ENCODE results near the gene MAP3K13. TPM values are rescaled to one million over a fixed set of nuclear protein-coding genes. Genes with fewer than 3 reads are reported as not detected.
"Not testable (repeated sequence)": the region's sequence is repeated elsewhere in the genome, so short reads cannot be mapped to it uniquely, and the experiment has no call there.

The MAP3K13 gene
- total RNA-seq, 1 donor from 2014 or later: 40.3 TPM

DNA sequence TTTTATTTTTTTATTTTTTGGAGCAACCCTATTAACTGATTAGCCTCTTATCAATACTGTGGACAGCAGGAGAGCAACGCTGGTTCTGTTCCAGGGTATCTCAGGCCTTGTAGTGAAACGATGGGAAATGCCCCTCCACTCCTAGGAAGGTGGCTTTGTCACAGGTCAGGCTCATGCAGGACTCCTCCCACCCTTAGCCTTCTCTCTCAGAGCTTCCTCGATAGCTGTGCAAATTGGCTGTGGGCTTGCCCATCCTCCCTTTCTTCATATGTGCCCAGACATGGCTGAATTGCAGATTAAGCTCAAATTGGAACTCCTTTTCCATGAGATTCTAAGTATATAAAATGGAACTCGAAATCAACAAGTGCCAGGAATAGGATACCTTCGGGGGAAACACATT, 97.4 kb downstream of the MAP3K13 start:
- no peaks in the 10 kb centered on the region for H3K4me1 Mint-ChIP-seq
- TF ChIP-seq, protein P1, sequence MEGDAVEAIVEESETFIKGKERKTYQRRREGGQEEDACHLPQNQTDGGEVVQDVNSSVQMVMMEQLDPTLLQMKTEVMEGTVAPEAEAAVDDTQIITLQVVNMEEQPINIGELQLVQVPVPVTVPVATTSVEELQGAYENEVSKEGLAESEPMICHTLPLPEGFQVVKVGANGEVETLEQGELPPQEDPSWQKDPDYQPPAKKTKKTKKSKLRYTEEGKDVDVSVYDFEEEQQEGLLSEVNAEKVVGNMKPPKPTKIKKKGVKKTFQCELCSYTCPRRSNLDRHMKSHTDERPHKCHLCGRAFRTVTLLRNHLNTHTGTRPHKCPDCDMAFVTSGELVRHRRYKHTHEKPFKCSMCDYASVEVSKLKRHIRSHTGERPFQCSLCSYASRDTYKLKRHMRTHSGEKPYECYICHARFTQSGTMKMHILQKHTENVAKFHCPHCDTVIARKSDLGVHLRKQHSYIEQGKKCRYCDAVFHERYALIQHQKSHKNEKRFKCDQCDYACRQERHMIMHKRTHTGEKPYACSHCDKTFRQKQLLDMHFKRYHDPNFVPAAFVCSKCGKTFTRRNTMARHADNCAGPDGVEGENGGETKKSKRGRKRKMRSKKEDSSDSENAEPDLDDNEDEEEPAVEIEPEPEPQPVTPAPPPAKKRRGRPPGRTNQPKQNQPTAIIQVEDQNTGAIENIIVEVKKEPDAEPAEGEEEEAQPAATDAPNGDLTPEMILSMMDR (IDR thresholded peaks at IDR 0.05; ENCODE audit: unreplicated experiment): no peak
- H3K36me3 Mint-ChIP-seq: peaks cover 35% of the 10 kb centered on the region
- no peak overlapping the region for H3K27ac Mint-ChIP-seq
- no peak overlapping the region for H3K4me3 Mint-ChIP-seq
- H3K27me3 Mint-ChIP-seq (ENCODE audit: low read depth): no peaks in the 10 kb centered on the region
- DNase-seq (ENCODE audit: low spot score in 2 of 2, unreplicated experiment in 2 of 2): no peak
- H3K9me3 Mint-ChIP-seq: peaks cover 3% of the 10 kb centered on the region

DNA sequence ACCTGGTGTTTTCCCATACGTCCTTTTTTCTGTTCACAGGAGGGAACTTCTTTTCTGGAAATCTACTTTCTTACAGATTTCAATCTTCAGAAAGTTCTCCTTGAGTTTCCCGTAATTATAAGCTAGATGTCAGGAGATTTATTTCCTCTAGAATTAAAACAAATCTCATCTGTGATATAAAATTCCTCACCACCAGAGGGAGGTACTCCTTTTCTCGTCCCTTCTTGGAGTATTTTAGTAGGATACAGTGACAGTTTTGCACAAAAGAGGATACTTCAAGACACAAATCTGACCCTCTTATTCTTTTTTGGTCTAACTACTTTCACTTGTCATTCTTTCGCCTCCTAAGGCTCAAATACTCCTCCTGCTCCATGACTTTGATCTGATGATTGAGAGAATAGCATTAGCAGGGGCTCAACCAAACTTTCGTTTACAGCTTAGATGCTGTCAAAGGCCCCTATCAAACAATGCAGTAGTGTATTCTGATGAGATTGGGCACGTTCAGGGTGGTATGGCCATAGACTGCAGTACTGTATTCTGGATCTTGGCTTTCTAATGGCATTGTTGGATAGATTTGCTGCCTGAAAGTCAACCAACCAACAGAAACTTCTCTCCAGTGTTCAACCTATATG, 97.9 kb downstream of the MAP3K13 start:
- Mint-ChIP-seq H3K27me3 (ENCODE audit: low read depth) (no peaks in the 10 kb centered on the region), H3K27ac (no peak overlapping the region), H3K9me3 (peaks cover 3% of the 10 kb centered on the region), H3K4me3 (no peak overlapping the region), H3K36me3 (peaks cover 39% of the 10 kb centered on the region), H3K4me1 (no peaks in the 10 kb centered on the region)
- no peak for DNase-seq (ENCODE audit: low spot score in 2 of 2, unreplicated experiment in 2 of 2)
- TF ChIP-seq, protein P1 (IDR thresholded peaks at IDR 0.05; ENCODE audit: unreplicated experiment): peak; percentile 43

DNA sequence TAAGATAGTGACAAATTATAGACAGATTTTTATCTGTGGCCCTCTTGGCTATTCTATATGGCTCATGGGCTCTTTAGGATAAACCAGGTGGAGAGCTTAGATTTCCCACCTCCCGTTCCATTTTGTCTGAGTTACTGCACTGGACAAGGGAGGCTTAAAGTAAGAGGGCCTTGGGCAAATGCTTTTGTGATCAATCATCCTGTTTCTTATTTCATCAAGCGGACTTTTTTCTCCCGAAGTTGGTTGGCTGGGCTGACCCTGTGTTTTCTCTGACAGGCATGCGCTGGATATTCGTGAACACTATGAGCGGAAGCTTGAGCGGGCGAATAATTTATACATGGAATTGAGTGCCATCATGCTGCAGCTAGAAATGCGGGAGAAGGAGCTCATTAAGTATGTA, 102.5 kb downstream of the MAP3K13 start:
- no peak for DNase-seq (ENCODE audit: low spot score in 2 of 2, unreplicated experiment in 2 of 2)
- TF ChIP-seq, protein P1 (IDR thresholded peaks at IDR 0.05; ENCODE audit: unreplicated experiment): no peak
- Mint-ChIP-seq H3K36me3 (peaks cover 50% of the 10 kb centered on the region), H3K4me1 (no peaks in the 10 kb centered on the region), H3K4me3 (no peak overlapping the region), H3K27me3 (ENCODE audit: low read depth) (no peaks in the 10 kb centered on the region), H3K27ac (no peak overlapping the region), H3K9me3 (no peaks in the 10 kb centered on the region)

DNA sequence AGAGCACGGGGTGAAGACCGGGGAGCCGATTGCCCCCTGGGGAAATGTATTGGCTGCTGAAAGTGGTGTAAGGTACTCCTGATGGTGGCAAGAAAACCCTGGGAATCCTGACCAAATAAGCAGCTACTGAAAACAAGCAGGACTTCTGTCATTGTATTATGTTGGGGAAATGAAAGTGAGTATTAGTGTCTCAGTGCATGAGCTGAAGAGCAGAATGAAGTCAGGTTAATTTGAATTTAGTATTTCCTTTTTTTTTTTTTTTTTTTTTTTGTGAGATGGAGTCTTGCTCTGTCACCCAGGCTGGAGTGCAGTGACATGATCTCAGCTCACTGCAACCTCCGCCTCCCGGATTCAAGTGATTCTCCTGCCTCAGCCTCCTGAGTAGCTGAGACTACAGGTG, 103.2 kb downstream of the MAP3K13 start:
- not testable (repeated sequence) for H3K27me3 Mint-ChIP-seq (ENCODE audit: low read depth); DNase-seq (ENCODE audit: low spot score in 2 of 2, unreplicated experiment in 2 of 2); H3K27ac Mint-ChIP-seq; H3K9me3 Mint-ChIP-seq; H3K4me3 Mint-ChIP-seq; H3K4me1 Mint-ChIP-seq
- H3K36me3 Mint-ChIP-seq: peaks cover 51% of the 10 kb centered on the region

DNA sequence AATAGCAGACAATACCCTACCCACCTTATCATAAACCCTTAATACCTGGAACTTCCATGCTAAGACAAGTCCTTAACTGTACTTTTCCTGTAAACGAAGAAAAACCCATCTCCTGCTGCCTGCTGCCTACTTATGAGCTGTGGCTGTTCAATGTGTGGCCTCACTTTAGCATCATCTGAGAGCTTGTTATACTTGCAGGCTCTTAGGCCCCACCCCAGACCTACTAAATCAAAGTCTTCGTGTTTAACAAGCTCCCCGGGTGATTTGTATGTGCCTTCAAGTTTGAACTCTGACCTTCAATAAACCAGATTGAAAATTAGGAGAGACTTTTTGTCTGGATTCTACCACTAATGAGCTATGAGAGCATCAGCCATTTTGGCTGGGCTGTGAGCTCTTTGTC, 106.6 kb downstream of the MAP3K13 start:
- no peaks in the 10 kb centered on the region for H3K9me3 Mint-ChIP-seq
- no peak overlapping the region for H3K27ac Mint-ChIP-seq
- TF ChIP-seq, protein P1 (IDR thresholded peaks at IDR 0.05; ENCODE audit: unreplicated experiment): no peak
- H3K4me1 Mint-ChIP-seq: no peaks in the 10 kb centered on the region
- peaks cover 54% of the 10 kb centered on the region for H3K36me3 Mint-ChIP-seq
- no peaks in the 10 kb centered on the region for H3K27me3 Mint-ChIP-seq (ENCODE audit: low read depth)
- DNase-seq (ENCODE audit: low spot score in 2 of 2, unreplicated experiment in 2 of 2): no peak
- no peak overlapping the region for H3K4me3 Mint-ChIP-seq

DNA sequence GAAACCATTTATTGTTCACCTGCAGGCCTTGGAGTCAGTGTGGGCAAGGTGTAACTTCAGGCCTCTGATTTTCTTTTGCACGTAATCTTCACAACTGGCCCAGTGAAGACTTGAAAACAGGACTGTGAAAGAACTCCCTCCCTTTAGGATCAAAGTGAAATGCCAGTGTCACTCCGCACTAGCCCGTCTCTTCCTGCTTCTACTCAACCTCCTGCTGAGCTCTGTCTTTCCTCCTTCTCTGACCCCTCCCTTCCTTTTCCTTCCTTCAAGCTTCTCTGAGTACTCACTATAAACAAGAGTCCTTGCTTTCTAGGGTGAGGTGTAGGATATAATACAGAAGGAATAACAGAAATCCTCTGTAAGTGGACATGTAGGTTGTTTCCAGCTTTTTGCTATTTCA, 107.4 kb downstream of the MAP3K13 start:
- TF ChIP-seq, protein P1 (IDR thresholded peaks at IDR 0.05; ENCODE audit: unreplicated experiment): no peak
- DNase-seq (ENCODE audit: low spot score in 2 of 2, unreplicated experiment in 2 of 2): no peak
- H3K27ac Mint-ChIP-seq: no peak overlapping the region
- H3K4me1 Mint-ChIP-seq: no peaks in the 10 kb centered on the region
- H3K27me3 Mint-ChIP-seq (ENCODE audit: low read depth): no peaks in the 10 kb centered on the region
- no peaks in the 10 kb centered on the region for H3K9me3 Mint-ChIP-seq
- H3K4me3 Mint-ChIP-seq: no peak overlapping the region
- H3K36me3 Mint-ChIP-seq: peaks cover 53% of the 10 kb centered on the region
